ENCODE results near the gene NT5DC1. TPM values are rescaled to one million over a fixed set of nuclear protein-coding genes. Genes with fewer than 3 reads are reported as not detected.
A peak's percentile ranks its signal among the peaks of the same experiment; 100 is the strongest.

NT5DC1 gene
- polyA plus RNA-seq (ENCODE audit: insufficient read length in 4 of 4), result 10 to 100 TPM; 20.6 to 50.6 (median 45.5) TPM

GRCh38 chr6:116100419-116101301 is at the start of gene NT5DC1:
NT5DC1 (plus strand) TSS chr6:116100853; CDS start chr6:116100931, 78 bp downstream.
- peak; percentile 60 to 70 (median 64) for DNase-seq (ENCODE audit: low read depth in 4 of 4, low spot score in 3 of 4)

- no peak for DNase-seq (ENCODE audit: low read depth in 4 of 4, low spot score in 3 of 4)
Observed at GRCh38 chr6:116051244-116051643, 49.4 kb upstream of the NT5DC1 start.

GRCh38 chr6:116055513-116055912 is 45.1 kb upstream of the NT5DC1 start:
- no peak for DNase-seq (ENCODE audit: low read depth in 4 of 4, low spot score in 3 of 4)

GRCh38 chr6:116057766-116058165 is 42.9 kb upstream of the NT5DC1 start:
- DNase-seq (ENCODE audit: low read depth in 4 of 4, low spot score in 3 of 4), result no peak

GRCh38 chr6:116059713-116060571 is 40.7 kb upstream of the NT5DC1 start:
- DNase-seq (ENCODE audit: low read depth in 4 of 4, low spot score in 3 of 4), result peak in 2 of 4 donors; percentile 2 to 31

- DNase-seq (ENCODE audit: low read depth in 4 of 4, low spot score in 3 of 4), result peak in 2 of 4 donors; percentile 29 to 33
Observed at GRCh38 chr6:116060572-116061283, 39.9 kb upstream of the NT5DC1 start, which contains the start of gene FRK. FRK (minus strand) TSS chr6:116060891; CDS start chr6:116060311, 580 bp downstream.

- DNase-seq (ENCODE audit: low read depth in 4 of 4, low spot score in 3 of 4), result no peak
Observed at GRCh38 chr6:116062496-116062895, 38.2 kb upstream of the NT5DC1 start.

GRCh38 chr6:116064666-116065065 is 36.0 kb upstream of the NT5DC1 start:
- no peak for DNase-seq (ENCODE audit: low read depth in 4 of 4, low spot score in 3 of 4)

- DNase-seq (ENCODE audit: low read depth in 4 of 4, low spot score in 3 of 4), result no peak
Observed at GRCh38 chr6:116066789-116067188, 33.9 kb upstream of the NT5DC1 start.

GRCh38 chr6:116070101-116070500 is 30.6 kb upstream of the NT5DC1 start:
- DNase-seq (ENCODE audit: low read depth in 4 of 4, low spot score in 3 of 4), result no peak

GRCh38 chr6:116070616-116071389 is 29.9 kb upstream of the NT5DC1 start:
- DNase-seq (ENCODE audit: low read depth in 4 of 4, low spot score in 3 of 4), result no peak

GRCh38 chr6:116072368-116072767 is 28.3 kb upstream of the NT5DC1 start:
- no peak for DNase-seq (ENCODE audit: low read depth in 4 of 4, low spot score in 3 of 4)

- DNase-seq (ENCODE audit: low read depth in 4 of 4, low spot score in 3 of 4), result no peak
Observed at GRCh38 chr6:116073765-116074440, 26.8 kb upstream of the NT5DC1 start.

- no peak for DNase-seq (ENCODE audit: low read depth in 4 of 4, low spot score in 3 of 4)
Observed at GRCh38 chr6:116074732-116075390, 25.8 kb upstream of the NT5DC1 start.

GRCh38 chr6:116078522-116078921 is 22.1 kb upstream of the NT5DC1 start:
- no peak for DNase-seq (ENCODE audit: low read depth in 4 of 4, low spot score in 3 of 4)

- no peak for DNase-seq (ENCODE audit: low read depth in 4 of 4, low spot score in 3 of 4)
Observed at GRCh38 chr6:116078945-116079344, 21.7 kb upstream of the NT5DC1 start.

GRCh38 chr6:116083052-116083451 is 17.6 kb upstream of the NT5DC1 start:
- DNase-seq (ENCODE audit: low read depth in 4 of 4, low spot score in 3 of 4), result no peak

- no peak for DNase-seq (ENCODE audit: low read depth in 4 of 4, low spot score in 3 of 4)
Observed at GRCh38 chr6:116084284-116084683, 16.4 kb upstream of the NT5DC1 start.
